ENCODE results near the gene GID8.

Gene GID8

GRCh38 chr20:62935204-62935967, 2.6 kb upstream of the GID8 start:
- H3K4me3 ChIP-seq (ENCODE audit: low read depth, low read length): no peak overlapping the region
- TF ChIP-seq CTCF (conservative IDR thresholded peaks at IDR 0.05; ENCODE audit: low read depth, low read length): no peak

GRCh38 chr20:62935968-62936585, 1.9 kb upstream of the GID8 start:
- DNase-seq (ENCODE audit: low read depth): no peak
- no peak overlapping the region for H3K4me3 ChIP-seq (ENCODE audit: low read depth, low read length)
- TF ChIP-seq CTCF (conservative IDR thresholded peaks at IDR 0.05; ENCODE audit: low read depth, low read length): no peak

More at GRCh38 chr20:62935204-62935967, 2.6 kb upstream of the GID8 start:
- no peak for DNase-seq (ENCODE audit: low read depth)

GRCh38 chr20:62937268-62938104, 461 bp upstream of the GID8 start:
- TF ChIP-seq CTCF (conservative IDR thresholded peaks at IDR 0.05; ENCODE audit: low read depth, low read length): no peak
- H3K4me3 ChIP-seq (ENCODE audit: low read depth, low read length): peak overlapping the region; percentile 93
- DNase-seq (ENCODE audit: low read depth): peak; percentile 98

- no peak for TF ChIP-seq CTCF (conservative IDR thresholded peaks at IDR 0.05; ENCODE audit: low read depth, low read length)
- no peak for DNase-seq (ENCODE audit: low read depth)
- H3K4me3 ChIP-seq (ENCODE audit: low read depth, low read length): no peak overlapping the region
These were observed 2.9 kb downstream of the GID8 start for GRCh38 chr20:62940875-62941274.

GRCh38 chr20:62941792-62942191, 3.8 kb downstream of the GID8 start:
- H3K4me3 ChIP-seq (ENCODE audit: low read depth, low read length): no peak overlapping the region
- no peak for DNase-seq (ENCODE audit: low read depth)
- no peak for TF ChIP-seq CTCF (conservative IDR thresholded peaks at IDR 0.05; ENCODE audit: low read depth, low read length)

GRCh38 chr20:62942456-62942855, 4.5 kb downstream of the GID8 start:
- no peak overlapping the region for H3K4me3 ChIP-seq (ENCODE audit: low read depth, low read length)
- TF ChIP-seq CTCF (conservative IDR thresholded peaks at IDR 0.05; ENCODE audit: low read depth, low read length): no peak
- DNase-seq (ENCODE audit: low read depth): no peak
